T-helper 17 cell (primary cell): Measurements from ENCODE around the gene CFC1. TPM values are rescaled to one million over a fixed set of nuclear protein-coding genes. Genes with fewer than 3 reads are reported as not detected.
"Not testable (repeated sequence)": the region's sequence is repeated elsewhere in the genome, so short reads cannot be mapped to it uniquely, and the experiment has no call there.

Source experiments
- ATAC-seq: fragments of 150-1000 bp; cut with Tn5 transposase; 2 replicates; pipeline ENCODE4 v1.10.0; 2021; ENCODE audit warnings: mild to moderate bottlenecking, moderate library complexity
- DNase-seq, 3 donors: peaks; one replicate each; pipeline versions ENCODE4 v3.0.0 to v3.0.0-alpha.2; 2020 to 2021
- H3K9me3 ChIP-seq: one replicate; pipeline ENCODE4 v1.7.0; 2013; ENCODE audit warnings: low read length, mild to moderate bottlenecking; ENCODE audit not compliant: control insufficient read depth, poor library complexity, severe bottlenecking
- H3K27ac Mint-ChIP-seq: one replicate; pipeline ENCODE4 v1.8.0; 2022; ENCODE audit warnings: mild to moderate bottlenecking, moderate library complexity, mixed read lengths
- H3K27me3 Mint-ChIP-seq: one replicate; pipeline ENCODE4 v1.8.0; 2022; ENCODE audit warnings: mixed read lengths
- H3K36me3 Mint-ChIP-seq: one replicate; pipeline ENCODE4 v1.8.0; 2022; ENCODE audit warnings: low read depth, mixed read lengths
- H3K4me1 Mint-ChIP-seq: one replicate; pipeline ENCODE4 v1.8.0; 2022; ENCODE audit warnings: mild to moderate bottlenecking, mixed read lengths
- H3K4me3 Mint-ChIP-seq: one replicate; pipeline ENCODE4 v1.8.0; 2022; ENCODE audit warnings: mild to moderate bottlenecking, moderate library complexity, mixed read lengths
- total RNA-seq, 4 donors: library from RNA in 2 of 4; stranded (reverse) in 2 of 4; gene quantifications; one replicate each; pipeline ENCODE4 v1.2.3 and lab custom pipeline; 2022 to 2026

CFC1 gene
- total RNA-seq, 2 donors from 2014 or later = not detected

DNA sequence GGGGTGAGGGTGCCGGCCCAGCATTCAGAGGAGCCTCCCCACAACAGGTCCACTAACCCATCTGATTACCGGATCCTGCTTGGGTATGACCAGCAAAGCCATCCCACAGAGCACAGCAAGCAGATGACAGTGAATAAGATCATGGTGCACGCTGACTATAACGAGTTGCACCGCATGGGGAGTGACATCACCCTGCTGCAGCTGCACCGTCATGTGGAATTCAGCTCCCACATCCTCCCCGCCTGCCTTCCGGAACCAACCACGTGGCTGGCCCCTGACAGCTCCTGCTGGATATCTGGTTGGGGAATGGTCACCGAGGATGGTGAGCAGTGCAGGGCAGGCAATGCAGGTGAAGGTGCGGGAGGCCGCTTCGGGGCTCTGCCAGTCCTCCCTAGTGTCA, 25.1 kb downstream of the CFC1 start:
- not testable (repeated sequence) for H3K27me3 Mint-ChIP-seq, ATAC-seq, H3K9me3 ChIP-seq, H3K4me3 Mint-ChIP-seq, H3K4me1 Mint-ChIP-seq, H3K27ac Mint-ChIP-seq, DNase-seq, H3K36me3 Mint-ChIP-seq

DNA sequence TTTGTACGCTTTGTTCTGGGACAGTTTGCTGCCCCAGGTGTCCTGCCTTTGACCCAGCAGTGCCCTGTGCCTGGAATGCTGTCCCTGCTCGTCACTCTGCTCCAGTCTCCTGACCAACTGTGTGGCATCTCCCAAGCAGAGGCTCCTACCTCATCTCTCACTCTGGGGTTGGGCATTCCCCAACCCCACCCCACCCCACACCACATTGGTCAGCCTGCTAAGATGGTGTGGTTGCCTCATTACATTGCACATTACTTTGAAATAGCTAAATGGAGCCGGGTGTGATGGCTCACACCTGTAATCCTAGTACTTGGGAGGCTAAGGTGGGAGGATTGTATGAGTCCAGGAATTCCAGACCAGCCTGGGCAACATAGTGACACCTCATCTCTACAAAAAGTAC, 27.4 kb downstream of the CFC1 start:
- not testable (repeated sequence) for H3K27me3 Mint-ChIP-seq, H3K4me3 Mint-ChIP-seq

DNA sequence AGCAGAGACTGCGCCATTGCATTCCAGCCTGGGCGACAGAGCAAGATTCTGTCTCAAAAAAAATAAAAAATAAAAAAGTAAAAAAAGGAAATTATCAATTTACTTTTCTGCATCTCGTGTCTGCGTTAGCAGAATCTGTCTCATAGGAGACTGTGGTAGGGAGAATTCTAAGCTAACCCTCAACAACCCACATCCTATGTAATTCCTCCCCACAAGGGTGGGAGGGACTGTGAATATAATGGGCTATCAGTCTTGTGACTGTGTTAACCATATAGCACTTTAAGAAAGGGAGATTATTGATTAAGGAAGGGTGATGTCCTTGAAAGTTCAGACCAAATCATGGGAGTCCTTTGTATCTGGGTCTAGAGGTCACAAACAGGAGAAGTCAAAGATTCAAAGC, 33.2 kb downstream of the CFC1 start:
- H3K27me3 Mint-ChIP-seq, H3K4me3 Mint-ChIP-seq, H3K27ac Mint-ChIP-seq, DNase-seq, ATAC-seq, H3K9me3 ChIP-seq, H3K36me3 Mint-ChIP-seq, H3K4me1 Mint-ChIP-seq: not testable (repeated sequence)

More for the DNA sequence above, 27.4 kb downstream of the CFC1 start:
- ATAC-seq, H3K4me1 Mint-ChIP-seq, DNase-seq, H3K27ac Mint-ChIP-seq, H3K9me3 ChIP-seq, H3K36me3 Mint-ChIP-seq: not testable (repeated sequence)

DNA sequence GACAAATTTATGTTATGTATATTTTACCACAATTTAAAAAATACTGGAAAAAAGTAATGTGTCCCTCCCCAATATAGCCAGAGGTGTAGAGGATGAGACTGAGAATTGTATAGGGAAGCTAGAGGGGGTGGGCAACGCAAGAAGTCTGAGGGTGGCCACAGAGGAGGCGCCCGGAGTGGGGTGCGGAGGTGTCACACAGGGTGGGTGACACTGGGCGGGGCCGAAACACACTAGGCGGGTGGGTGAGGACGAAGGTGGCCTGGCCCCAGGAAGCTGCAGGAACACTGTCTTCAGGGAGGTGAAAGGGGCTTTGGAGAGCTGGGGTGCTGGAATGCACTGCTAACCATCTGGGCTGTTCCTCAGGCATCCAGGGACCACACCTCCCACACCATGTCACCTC, 42.9 kb downstream of the CFC1 start:
- H3K27me3 Mint-ChIP-seq, ATAC-seq, H3K27ac Mint-ChIP-seq: not testable (repeated sequence)

DNA sequence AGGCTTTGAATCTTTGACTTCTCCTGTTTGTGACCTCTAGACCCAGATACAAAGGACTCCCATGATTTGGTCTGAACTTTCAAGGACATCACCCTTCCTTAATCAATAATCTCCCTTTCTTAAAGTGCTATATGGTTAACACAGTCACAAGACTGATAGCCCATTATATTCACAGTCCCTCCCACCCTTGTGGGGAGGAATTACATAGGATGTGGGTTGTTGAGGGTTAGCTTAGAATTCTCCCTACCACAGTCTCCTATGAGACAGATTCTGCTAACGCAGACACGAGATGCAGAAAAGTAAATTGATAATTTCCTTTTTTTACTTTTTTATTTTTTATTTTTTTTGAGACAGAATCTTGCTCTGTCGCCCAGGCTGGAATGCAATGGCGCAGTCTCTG, 45.2 kb downstream of the CFC1 start:
- ATAC-seq, DNase-seq: not testable (repeated sequence)

More for the DNA sequence above, 42.9 kb downstream of the CFC1 start:
- not testable (repeated sequence) for H3K9me3 ChIP-seq, H3K36me3 Mint-ChIP-seq, H3K4me1 Mint-ChIP-seq, H3K4me3 Mint-ChIP-seq, DNase-seq

DNA sequence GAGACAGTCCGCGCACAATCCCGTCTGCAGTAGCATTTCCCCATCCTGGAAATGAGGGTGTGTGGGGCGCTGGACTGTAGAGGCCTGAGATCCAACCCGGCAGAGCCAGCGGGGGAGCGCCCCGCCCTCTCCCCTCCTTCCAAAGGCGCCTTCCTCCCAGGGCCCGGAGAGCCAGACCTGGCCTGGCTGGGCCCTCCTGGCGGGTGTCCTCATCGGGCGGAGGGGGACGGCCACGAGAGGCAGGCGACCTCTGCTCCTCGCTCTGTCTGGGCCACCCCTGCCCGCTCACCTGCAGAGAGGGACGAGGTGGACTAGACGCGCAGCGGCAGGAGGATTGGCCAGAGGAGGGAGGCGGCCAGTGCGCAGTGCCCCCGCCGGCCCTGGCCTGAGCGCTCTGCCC, 49.9 kb downstream of the CFC1 start:
- H3K27me3 Mint-ChIP-seq, H3K4me3 Mint-ChIP-seq, H3K27ac Mint-ChIP-seq, H3K36me3 Mint-ChIP-seq, H3K4me1 Mint-ChIP-seq, ATAC-seq, DNase-seq, H3K9me3 ChIP-seq: not testable (repeated sequence)

More for the DNA sequence above, 45.2 kb downstream of the CFC1 start:
- not testable (repeated sequence) for H3K4me3 Mint-ChIP-seq, H3K4me1 Mint-ChIP-seq, H3K36me3 Mint-ChIP-seq, H3K9me3 ChIP-seq, H3K27me3 Mint-ChIP-seq, H3K27ac Mint-ChIP-seq

DNA sequence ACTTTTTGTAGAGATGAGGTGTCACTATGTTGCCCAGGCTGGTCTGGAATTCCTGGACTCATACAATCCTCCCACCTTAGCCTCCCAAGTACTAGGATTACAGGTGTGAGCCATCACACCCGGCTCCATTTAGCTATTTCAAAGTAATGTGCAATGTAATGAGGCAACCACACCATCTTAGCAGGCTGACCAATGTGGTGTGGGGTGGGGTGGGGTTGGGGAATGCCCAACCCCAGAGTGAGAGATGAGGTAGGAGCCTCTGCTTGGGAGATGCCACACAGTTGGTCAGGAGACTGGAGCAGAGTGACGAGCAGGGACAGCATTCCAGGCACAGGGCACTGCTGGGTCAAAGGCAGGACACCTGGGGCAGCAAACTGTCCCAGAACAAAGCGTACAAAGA, 51.0 kb downstream of the CFC1 start:
- not testable (repeated sequence) for H3K27me3 Mint-ChIP-seq, H3K4me1 Mint-ChIP-seq, DNase-seq, H3K9me3 ChIP-seq, H3K4me3 Mint-ChIP-seq, H3K27ac Mint-ChIP-seq, H3K36me3 Mint-ChIP-seq, ATAC-seq

DNA sequence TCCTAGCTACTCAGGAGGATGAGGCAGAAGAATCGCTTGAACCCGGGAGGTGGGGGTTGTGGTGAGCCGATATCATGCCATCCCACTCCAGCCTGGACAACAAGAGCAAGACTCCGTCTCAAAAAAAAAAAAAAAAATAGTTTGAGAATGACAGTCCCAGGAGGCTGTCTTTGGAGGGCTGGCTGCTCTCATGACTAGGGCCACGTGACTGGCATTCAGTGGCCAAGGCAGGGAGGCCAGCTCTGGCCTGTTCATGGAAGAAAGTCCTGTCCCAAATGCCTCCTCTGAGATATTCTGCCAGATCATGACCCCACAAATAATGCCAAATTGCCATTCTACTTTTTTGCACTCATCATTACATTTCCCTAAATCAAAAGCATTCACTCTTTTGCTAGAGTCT, 54.4 kb downstream of the CFC1 start:
- ATAC-seq, H3K36me3 Mint-ChIP-seq, H3K4me3 Mint-ChIP-seq, H3K27ac Mint-ChIP-seq, H3K9me3 ChIP-seq, H3K27me3 Mint-ChIP-seq, H3K4me1 Mint-ChIP-seq, DNase-seq: not testable (repeated sequence)

DNA sequence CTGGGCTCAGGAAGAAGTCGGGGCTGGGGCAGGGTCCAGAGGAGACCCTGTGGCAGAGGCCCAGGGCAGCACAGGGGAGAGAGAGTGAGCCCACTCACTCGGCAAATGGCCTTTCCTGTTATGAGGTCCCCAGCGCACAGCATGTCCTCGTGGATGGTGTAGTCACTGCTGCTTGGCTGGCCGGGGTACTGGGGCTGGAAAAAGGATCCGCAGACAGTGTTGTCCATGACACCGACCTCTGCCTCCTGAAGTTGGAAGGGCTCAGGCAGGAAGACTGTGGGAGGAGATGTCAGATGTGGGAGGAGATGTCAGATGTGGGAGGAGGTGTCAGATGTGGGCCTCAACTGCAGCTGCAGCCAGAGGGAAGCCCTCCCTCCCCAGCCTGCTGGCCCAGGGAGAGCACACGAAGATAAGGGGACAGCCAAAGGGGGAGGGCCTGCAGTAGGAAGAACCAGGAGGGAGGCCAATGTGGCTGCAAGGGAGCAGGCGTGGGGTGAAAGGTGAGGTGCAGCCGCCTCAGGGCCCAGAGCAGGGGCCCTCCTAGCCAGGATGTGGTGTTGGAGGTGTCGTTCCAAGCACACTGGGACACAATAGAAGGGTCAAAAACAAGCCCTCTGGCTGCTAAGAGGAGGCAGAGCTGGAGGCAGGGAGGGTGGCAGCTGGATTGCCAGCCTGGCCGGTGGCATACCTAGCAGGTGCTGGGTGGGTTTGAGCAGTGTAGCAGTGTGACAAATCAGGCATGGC, 55.4 kb downstream of the CFC1 start:
- H3K4me3 Mint-ChIP-seq, DNase-seq, ATAC-seq, H3K27me3 Mint-ChIP-seq, H3K4me1 Mint-ChIP-seq, H3K9me3 ChIP-seq, H3K36me3 Mint-ChIP-seq, H3K27ac Mint-ChIP-seq: not testable (repeated sequence)

DNA sequence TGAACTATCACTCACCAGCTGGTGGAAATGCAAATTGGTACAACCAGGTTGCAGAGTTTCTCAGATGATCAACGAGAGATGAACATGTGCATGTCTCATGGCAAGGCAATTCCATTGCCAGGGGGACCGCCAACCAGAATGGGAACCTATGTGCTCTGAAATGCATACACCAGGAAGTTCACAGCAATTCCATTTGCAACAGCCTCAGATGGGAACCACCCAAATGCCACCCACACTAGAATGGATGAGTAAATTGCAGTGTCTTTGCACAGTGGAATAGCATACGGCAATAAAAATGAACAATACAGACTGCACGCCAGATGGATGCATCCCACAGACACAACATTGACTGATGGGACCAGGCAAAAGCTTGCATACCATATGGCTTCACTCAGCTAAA, 56.6 kb downstream of the CFC1 start:
- not testable (repeated sequence) for H3K4me1 Mint-ChIP-seq, H3K9me3 ChIP-seq, H3K36me3 Mint-ChIP-seq, H3K27ac Mint-ChIP-seq, DNase-seq, ATAC-seq, H3K27me3 Mint-ChIP-seq, H3K4me3 Mint-ChIP-seq

Other genes starting within 250 kb of the CFC1 start
- gene PTPN18, start 243.5 kb downstream of the CFC1 start, total RNA-seq = 100 to 1,000 TPM in 1 of 2 donors, 10 to 100 TPM in 1; 53.2 to 102 TPM
- gene POTEI, start 90.2 kb downstream of the CFC1 start, total RNA-seq = not detected
- gene CFC1B, start 78.4 kb downstream of the CFC1 start, total RNA-seq = not detected
- gene POTEJ, start 11.9 kb upstream of the CFC1 start, total RNA-seq = not detected
- gene GPR148, start 129.5 kb upstream of the CFC1 start, total RNA-seq = not detected
- gene AMER3, start 156.0 kb upstream of the CFC1 start, total RNA-seq = not detected
- 1 to 10 TPM in 1 of 2 donors, under 1 TPM in 1; 0.77 to 1.5 TPM for gene ARHGEF4, start 237.3 kb upstream of the CFC1 start, total RNA-seq